A549 (cell line): ENCODE measurements around the gene JOSD1. TPM values are rescaled to one million over a fixed set of nuclear protein-coding genes. Genes with fewer than 3 reads are reported as not detected.

ENCODE experiments used
- ATAC-seq, 2 experiments: fragments of 200-7000 bp in 1 of 2; fragments of >200 bp in 1 of 2; cut with Nextera tagmentation in 1 of 2; cut with Tn5 transposase in 1 of 2; 3 replicates each; pipeline versions ENCODE4 v1.8.0 to v1.9.1; 2018 to 2020; ENCODE audit warnings: mild to moderate bottlenecking in 1 of 2, moderate library complexity in 1 of 2
- CTCF ChIA-PET: fragments of 300-600 bp; sonication (Branson Sonifier 250); formaldehyde crosslinking; extraction: SDS; loops from one replicate; lab custom pipeline; 2021; ENCODE audit warnings: antibody characterized with exemption, inconsistent platforms; lab: Yijun Ruan, JAX
- POLR2A ChIA-PET: fragments of 350-600 bp; formaldehyde crosslinking; extraction: SDS; loops from one replicate; lab custom pipeline; 2021; ENCODE audit warnings: antibody characterized with exemption, inconsistent platforms; lab: Yijun Ruan, JAX
- DNase-seq, 2 experiments: peaks; one replicate each; pipeline versions ENCODE4 v3.0.0 to v3.0.0-alpha.2; 2011 to 2016; ENCODE audit warnings: low read depth in 1 of 2, low spot score in 1 of 2
- FAIRE-seq: peaks from 2 replicates; lab custom pipeline; 2011; peaks lifted over from hg19 to GRCh38; lab: Jason Lieb, UNC
- H3K27ac ChIP-seq, 2 experiments: fragments of >200 bp; sonication (Bioruptor Twin); formaldehyde crosslinking; 3 replicates each; pipeline ENCODE4 v1.5.1; 2016 to 2017
- H3K4me1 ChIP-seq: fragments of >200 bp; sonication (Bioruptor Twin); formaldehyde crosslinking; 3 replicates; pipeline ENCODE4 v1.6.1; 2016
- H3K4me2 ChIP-seq: fragments of >200 bp; sonication (Bioruptor Twin); formaldehyde crosslinking; 3 replicates; pipeline ENCODE4 v1.6.1; 2016
- H3K4me3 ChIP-seq: fragments of >200 bp; sonication (Bioruptor Twin); formaldehyde crosslinking; 3 replicates; pipeline ENCODE4 v1.5.1; 2016
- H3K9me3 ChIP-seq: fragments of >200 bp; sonication (Bioruptor Twin); formaldehyde crosslinking; 3 replicates; pipeline ENCODE4 v1.6.1; 2016
- CBX8 ChIP-seq: fragments of 200-600 bp; sonication (generic); IDR thresholded peaks from 2 replicates; pipeline ENCODE4 v1.6.1; 2016
- CEBPB ChIP-seq, 2 experiments: fragments of >200 bp in 1 of 2; sonication (Bioruptor Twin) in 1 of 2; formaldehyde crosslinking in 1 of 2; IDR thresholded peaks; 2 replicates each; pipeline ENCODE4 v1.6.1; 2012 to 2016
- EHF ChIP-seq: fragments of 250-450 bp; sonication (Bioruptor Pico); IDR thresholded peaks from 2 replicates; pipeline ENCODE4 v1.5.0; 2020; ENCODE audit warnings: mild to moderate bottlenecking
- EHMT2 ChIP-seq: fragments of 200-600 bp; sonication (generic); IDR thresholded peaks from 2 replicates; pipeline ENCODE4 v1.6.1; 2016; ENCODE audit warnings: antibody characterized with exemption, low read depth, mild to moderate bottlenecking, moderate library complexity
- ESRRA ChIP-seq: fragments of 150-350 bp; IDR thresholded peaks from 2 replicates; pipeline ENCODE4 v1.6.1; 2014; ENCODE audit warnings: mild to moderate bottlenecking, low read length, borderline replicate concordance
- FOSL2 ChIP-seq, 2 experiments: fragments of 450-650 bp in 1 of 2; fragments of >200 bp in 1 of 2; sonication (Bioruptor Twin) in 1 of 2; formaldehyde crosslinking; IDR thresholded peaks; 2 replicates each; pipeline versions ENCODE4 v1.5.0 to v1.6.1; 2016 to 2020; ENCODE audit warnings: mild to moderate bottlenecking in 1 of 2, moderate library complexity in 1 of 2
- FOXS1 ChIP-seq: fragments of 250-450 bp; sonication (Bioruptor Pico); IDR thresholded peaks from 2 replicates; pipeline ENCODE4 v1.5.0; 2020; ENCODE audit warnings: mild to moderate bottlenecking, moderate library complexity
- HOXA7 ChIP-seq: fragments of 250-450 bp; sonication (Bioruptor Pico); IDR thresholded peaks from 2 replicates; pipeline ENCODE4 v1.5.0; 2020; ENCODE audit warnings: mild to moderate bottlenecking, moderate library complexity
- JUN ChIP-seq, 2 experiments: fragments of >200 bp; sonication (Bioruptor Twin); formaldehyde crosslinking; IDR thresholded peaks; 2 replicates in 1 of 2; 3 replicates in 1 of 2; pipeline ENCODE4 v1.6.1; 2016 to 2017
- MYC ChIP-seq: IDR thresholded peaks from 2 replicates; pipeline ENCODE4 v1.6.1; 2012; ENCODE audit warnings: mild to moderate bottlenecking, inconsistent platforms, low read length, improper control_type of control experiment, borderline replicate concordance
- NFE2L2 ChIP-seq: fragments of 150-350 bp; conservative IDR thresholded peaks from 2 replicates; pipeline ENCODE4 v1.6.1; 2014; ENCODE audit warnings: low read length
- RAD21 ChIP-seq, 2 experiments: fragments of >200 bp in 1 of 2; sonication (Bioruptor Twin) in 1 of 2; formaldehyde crosslinking in 1 of 2; IDR thresholded peaks in 1 of 2; conservative IDR thresholded peaks in 1 of 2; 2 replicates in 1 of 2; 3 replicates in 1 of 2; pipeline ENCODE4 v1.6.1; 2012 to 2018; ENCODE audit warnings: inconsistent platforms in 1 of 2
- RARB ChIP-seq: fragments of 250-450 bp; sonication (Bioruptor Pico); IDR thresholded peaks from 2 replicates; pipeline ENCODE4 v1.8.0; 2021; ENCODE audit warnings: mild to moderate bottlenecking, moderate library complexity
- RCOR1 ChIP-seq: fragments of 150-350 bp; IDR thresholded peaks from 2 replicates; pipeline ENCODE4 v1.6.1; 2014; ENCODE audit warnings: antibody characterized with exemption, low read length, low read depth
- SREBF2 ChIP-seq: fragments of 450-650 bp; IDR thresholded peaks from 2 replicates; pipeline ENCODE4 v1.6.1; 2014; ENCODE audit warnings: mild to moderate bottlenecking, moderate library complexity
- TFCP2L1 ChIP-seq: fragments of 250-450 bp; sonication (Bioruptor Pico); IDR thresholded peaks from 2 replicates; pipeline ENCODE4 v1.5.0; 2021; ENCODE audit warnings: mild to moderate bottlenecking
- TP53 ChIP-seq: fragments of 250-450 bp; sonication (Bioruptor Pico); IDR thresholded peaks from 2 replicates; pipeline ENCODE4 v1.5.0; 2021; ENCODE audit warnings: mild to moderate bottlenecking, moderate library complexity
- WGBS: methylation state at CpG from one replicate; pipeline ENCODE4 v1.1.6; 2017; ENCODE audit errors: missing lambda C conversion rate; 5-methylcytosine and 5-hydroxymethylcytosine counted together
- polyA plus RNA-seq, 4 experiments: library from polyadenylated mRNA; depleted of rRNA in 3 of 4; stranded (reverse); fragments of >200 nt; fragmentation: RNase III in 1 of 4; extraction: RNeasy Plus Mini Kit Qiagen cat#74134 plus additional on column Dnase treatment in 1 of 4; gene quantifications; 2 replicates in 3 of 4; 3 replicates in 1 of 4; pipeline ENCODE4 v1.2.3, GENCODE V29; 2011 to 2017
- TF ChIP-seq, protein P1 (sequence below): fragments of 200-600 bp; sonication (generic); IDR thresholded peaks from 2 replicates; pipeline ENCODE4 v1.6.1; 2016; ENCODE audit warnings: antibody characterized with exemption, mild to moderate bottlenecking, moderate library complexity
- TF ChIP-seq, protein P2 (sequence below): fragments of >200 bp; sonication (Bioruptor Twin); formaldehyde crosslinking; IDR thresholded peaks from 3 replicates; pipeline ENCODE4 v1.6.1; 2016
- TF ChIP-seq, protein P3 (sequence below): IDR thresholded peaks from 2 replicates; pipeline ENCODE4 v1.6.1; 2012

The JOSD1 gene
- polyA plus RNA-seq, 2 of the 4 experiments (the other 2 are of a cell fraction) = 29.7 to 37.5 TPM

DNA sequence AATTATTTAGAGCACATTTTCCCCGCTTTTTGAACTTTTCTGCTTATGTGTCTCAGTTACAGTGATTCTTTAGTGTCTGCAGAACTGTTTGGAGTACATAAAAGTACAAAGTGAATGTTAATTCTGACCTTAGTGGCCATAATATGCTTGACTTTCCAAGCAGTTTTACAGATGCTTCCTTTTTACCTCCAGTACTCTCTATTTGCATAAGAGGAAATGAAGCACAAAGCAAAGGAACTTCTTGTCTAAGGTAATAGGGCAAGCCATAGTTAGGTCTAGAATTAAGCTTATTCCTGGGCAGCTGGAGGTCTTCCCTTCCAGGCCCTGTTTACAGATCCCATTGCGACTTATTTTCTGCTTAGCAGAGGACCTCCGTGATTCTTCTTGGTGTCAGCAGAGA is 8.6 kb upstream of the JOSD1 start:
- WGBS = 92% methylated on average over 3 of the region's 3 CpGs
- no peak for ATAC-seq

DNA sequence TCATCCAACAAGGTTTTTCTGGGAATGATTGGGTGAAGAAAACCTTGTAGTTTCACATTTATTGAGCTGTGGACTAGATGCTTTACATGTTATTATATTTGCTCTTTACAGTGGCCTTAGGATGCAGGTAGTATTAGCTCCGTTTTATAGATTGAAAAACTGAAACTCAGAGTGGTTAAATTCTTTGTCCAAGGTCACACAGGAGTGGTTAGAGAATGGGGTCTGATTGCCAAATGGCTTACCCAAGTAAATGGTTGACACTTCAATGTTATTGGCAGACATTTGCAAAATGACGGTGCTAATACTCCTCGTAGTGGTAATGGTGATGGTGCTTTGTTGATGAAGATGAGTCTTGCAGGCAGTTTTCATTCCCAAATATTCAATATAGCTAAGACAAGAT is 7.2 kb upstream of the JOSD1 start:
- FAIRE-seq (no peak), DNase-seq (no peak), ATAC-seq (no peak)
- Histone ChIP-seq H3K4me2 (peak overlapping the region; percentile 93), H3K4me1 (peaks cover 19% of the 10 kb centered on the region; the same call in 2 of the 3 replicates), H3K9me3 (no peaks in the 10 kb centered on the region), H3K4me3 (no peak overlapping the region), H3K27ac (no peak overlapping the region)
- no peak for TF ChIP-seq JUN (IDR thresholded peaks at IDR 0.05)
- POLR2A ChIA-PET = no interaction called here
- 91% methylated on average over 3 of the region's 3 CpGs for WGBS
- CTCF ChIA-PET = interaction anchor here (0.8 to 4.0 kb wide), 8 partner anchors 10 to 656 kb away, joined by 3 to 22 read pairs (median 6); partner anchors contain the start of gene TOMM22

More for the DNA sequence above, 8.6 kb upstream of the JOSD1 start:
- TF ChIP-seq NFE2L2 = no peak
- TF ChIP-seq RCOR1 = no peak
- no peak for TF ChIP-seq SREBF2
- TF ChIP-seq MYC = no peak
- no peak for TF ChIP-seq HOXA7 (CRISPR knock-in tag)
- no peak for TF ChIP-seq TFCP2L1
- TF ChIP-seq, protein P1, sequence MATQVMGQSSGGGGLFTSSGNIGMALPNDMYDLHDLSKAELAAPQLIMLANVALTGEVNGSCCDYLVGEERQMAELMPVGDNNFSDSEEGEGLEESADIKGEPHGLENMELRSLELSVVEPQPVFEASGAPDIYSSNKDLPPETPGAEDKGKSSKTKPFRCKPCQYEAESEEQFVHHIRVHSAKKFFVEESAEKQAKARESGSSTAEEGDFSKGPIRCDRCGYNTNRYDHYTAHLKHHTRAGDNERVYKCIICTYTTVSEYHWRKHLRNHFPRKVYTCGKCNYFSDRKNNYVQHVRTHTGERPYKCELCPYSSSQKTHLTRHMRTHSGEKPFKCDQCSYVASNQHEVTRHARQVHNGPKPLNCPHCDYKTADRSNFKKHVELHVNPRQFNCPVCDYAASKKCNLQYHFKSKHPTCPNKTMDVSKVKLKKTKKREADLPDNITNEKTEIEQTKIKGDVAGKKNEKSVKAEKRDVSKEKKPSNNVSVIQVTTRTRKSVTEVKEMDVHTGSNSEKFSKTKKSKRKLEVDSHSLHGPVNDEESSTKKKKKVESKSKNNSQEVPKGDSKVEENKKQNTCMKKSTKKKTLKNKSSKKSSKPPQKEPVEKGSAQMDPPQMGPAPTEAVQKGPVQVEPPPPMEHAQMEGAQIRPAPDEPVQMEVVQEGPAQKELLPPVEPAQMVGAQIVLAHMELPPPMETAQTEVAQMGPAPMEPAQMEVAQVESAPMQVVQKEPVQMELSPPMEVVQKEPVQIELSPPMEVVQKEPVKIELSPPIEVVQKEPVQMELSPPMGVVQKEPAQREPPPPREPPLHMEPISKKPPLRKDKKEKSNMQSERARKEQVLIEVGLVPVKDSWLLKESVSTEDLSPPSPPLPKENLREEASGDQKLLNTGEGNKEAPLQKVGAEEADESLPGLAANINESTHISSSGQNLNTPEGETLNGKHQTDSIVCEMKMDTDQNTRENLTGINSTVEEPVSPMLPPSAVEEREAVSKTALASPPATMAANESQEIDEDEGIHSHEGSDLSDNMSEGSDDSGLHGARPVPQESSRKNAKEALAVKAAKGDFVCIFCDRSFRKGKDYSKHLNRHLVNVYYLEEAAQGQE = no peak
- no peak for TF ChIP-seq TP53 (CRISPR knock-in tag)
- no peak for TF ChIP-seq FOXS1
- no peak for TF ChIP-seq EHF
- no peak for TF ChIP-seq JUN (IDR thresholded peaks at IDR 0.05)
- no peak for TF ChIP-seq RAD21 (conservative IDR thresholded peaks at IDR 0.05 in 1 of 2, IDR thresholded peaks at IDR 0.05 in 1 of 2)
- TF ChIP-seq CBX8 = no peak
- TF ChIP-seq EHMT2 = no peak
- TF ChIP-seq, protein P2, sequence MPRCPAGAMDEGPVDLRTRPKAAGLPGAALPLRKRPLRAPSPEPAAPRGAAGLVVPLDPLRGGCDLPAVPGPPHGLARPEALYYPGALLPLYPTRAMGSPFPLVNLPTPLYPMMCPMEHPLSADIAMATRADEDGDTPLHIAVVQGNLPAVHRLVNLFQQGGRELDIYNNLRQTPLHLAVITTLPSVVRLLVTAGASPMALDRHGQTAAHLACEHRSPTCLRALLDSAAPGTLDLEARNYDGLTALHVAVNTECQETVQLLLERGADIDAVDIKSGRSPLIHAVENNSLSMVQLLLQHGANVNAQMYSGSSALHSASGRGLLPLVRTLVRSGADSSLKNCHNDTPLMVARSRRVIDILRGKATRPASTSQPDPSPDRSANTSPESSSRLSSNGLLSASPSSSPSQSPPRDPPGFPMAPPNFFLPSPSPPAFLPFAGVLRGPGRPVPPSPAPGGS = no peak
- TF ChIP-seq RARB (CRISPR knock-in tag) = no peak
- TF ChIP-seq ESRRA = no peak
- no peak overlapping the region for H3K4me3 ChIP-seq
- no peak overlapping the region for H3K4me2 ChIP-seq
- no peaks in the 10 kb centered on the region for H3K9me3 ChIP-seq
- no peak overlapping the region for H3K27ac ChIP-seq
- H3K4me1 ChIP-seq = peaks cover 19% of the 10 kb centered on the region; the same call in 2 of the 3 replicates
- ChIA-PET POLR2A (no interaction called here), CTCF (interaction anchor here (1.0 to 4.0 kb wide), 3 partner anchors 9 to 59 kb away, joined by 3 to 22 read pairs (median 7); no protein-coding TSS in a partner anchor)
- no peak for DNase-seq
- no peak for FAIRE-seq

DNA sequence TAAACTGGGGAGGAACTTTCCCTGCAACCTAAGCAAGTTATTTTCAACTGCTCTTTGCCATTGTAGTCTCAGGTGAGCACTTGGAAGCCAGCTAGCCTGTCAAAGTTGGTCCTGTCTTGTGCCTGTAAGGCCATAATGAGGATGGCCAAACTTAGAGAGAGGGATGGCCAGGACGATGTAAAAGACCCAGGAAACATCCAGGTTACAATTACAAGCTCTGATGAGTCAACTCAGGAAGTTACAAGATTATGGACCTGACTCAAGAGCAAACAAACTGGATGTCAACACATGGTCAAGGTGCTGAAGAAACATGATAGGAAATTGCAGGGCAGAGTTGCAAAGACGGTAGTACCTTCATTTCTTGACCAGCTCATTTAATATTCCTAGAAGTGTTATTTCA is 6.6 kb upstream of the JOSD1 start:
- ChIA-PET CTCF (interaction anchor here (0.8 to 4.0 kb wide), 8 partner anchors 11 to 655 kb away, joined by 3 to 22 read pairs (median 6); partner anchors contain the start of gene TOMM22), POLR2A (interaction anchor here (0.6 kb wide), 1 partner anchor 10 kb away, joined by 3 read pairs; no protein-coding TSS in a partner anchor)
- H3K4me1 ChIP-seq = peaks cover 19% of the 10 kb centered on the region; the same call in 2 of the 3 replicates
- FAIRE-seq = no peak
- H3K27ac ChIP-seq = peak overlapping the region; percentile 90 to 97; a peak in 2 of 6 replicates
- WGBS = 0% methylated on average over 2 of the region's 2 CpGs
- TF ChIP-seq CEBPB (IDR thresholded peaks at IDR 0.05) (0 out of 4 replicates have a peak, but pooled peaks of 1 of the 2 experiments have one; percentile 5), MYC (no peak), FOSL2 (IDR thresholded peaks at IDR 0.05) (no peak), FOSL2 (CRISPR knock-in tag; IDR thresholded peaks at IDR 0.05) (peak; percentile 49)
- TF ChIP-seq, protein P3, sequence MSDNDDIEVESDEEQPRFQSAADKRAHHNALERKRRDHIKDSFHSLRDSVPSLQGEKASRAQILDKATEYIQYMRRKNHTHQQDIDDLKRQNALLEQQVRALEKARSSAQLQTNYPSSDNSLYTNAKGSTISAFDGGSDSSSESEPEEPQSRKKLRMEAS = peak; percentile 34; the same call in 1 of the 2 replicates
- DNase-seq = peak; percentile 61 to 66
- H3K4me2 ChIP-seq = peak overlapping the region; percentile 93
- H3K4me3 ChIP-seq = peak overlapping the region; percentile 82
- no peak for ATAC-seq
- no peaks in the 10 kb centered on the region for H3K9me3 ChIP-seq
